Esophagus muscularis mucosa (tissue), 3 donors: ENCODE data around the gene KANSL3.

Source experiments
- CTCF ChIP-seq, 3 experiments: fragments of 200-600 bp in 2 of 3; fragments of 450-650 bp in 1 of 3; sonication (generic) in 2 of 3; IDR thresholded peaks; one replicate each; pipeline ENCODE4 v1.5.1; 2017 to 2019; ENCODE audit warnings: antibody characterized with exemption in 3 of 3, mild to moderate bottlenecking in 2 of 3, moderate library complexity in 1 of 3
- POLR2A ChIP-seq: fragments of 450-650 bp; IDR thresholded peaks from one replicate; pipeline ENCODE4 v1.6.1; 2017; ENCODE audit warnings: antibody characterized with exemption, moderate library complexity, mild to moderate bottlenecking, low read depth
- POLR2AphosphoS5 ChIP-seq, 2 donors: sonication (generic); formaldehyde crosslinking; IDR thresholded peaks; one replicate each; pipeline ENCODE4 v1.6.1; 2017; ENCODE audit warnings: antibody characterized with exemption in 2 of 2

- no peak for TF ChIP-seq CTCF (IDR thresholded peaks at IDR 0.05)
- TF ChIP-seq POLR2AphosphoS5 (IDR thresholded peaks at IDR 0.05) = no peak
- no peak for TF ChIP-seq POLR2A
Observed at GRCh38 chr2:96633641-96634040, 4.5 kb downstream of the KANSL3 start.
